HG02759 (cell line): ENCODE results near the gene SIN3A.
A peak's percentile ranks its signal among the peaks of the same experiment; 100 is the strongest.
"Not testable (repeated sequence)": the region's sequence is repeated elsewhere in the genome, so short reads cannot be mapped to it uniquely, and the experiment has no call there.

Experiments
- ATAC-seq: cut with Tn5 transposase; IDR thresholded peaks from one replicate; pipeline ENCODE4 v1.9.1; 2021; ENCODE audit warnings: mild to moderate bottlenecking, moderate library complexity; ENCODE audit not compliant: unreplicated experiment

The SIN3A gene

GRCh38 chr15:75339531-75340240, 111.8 kb downstream of the SIN3A start:
- no peak for ATAC-seq

GRCh38 chr15:75338661-75339240, 112.7 kb downstream of the SIN3A start:
- no peak for ATAC-seq

DNA sequence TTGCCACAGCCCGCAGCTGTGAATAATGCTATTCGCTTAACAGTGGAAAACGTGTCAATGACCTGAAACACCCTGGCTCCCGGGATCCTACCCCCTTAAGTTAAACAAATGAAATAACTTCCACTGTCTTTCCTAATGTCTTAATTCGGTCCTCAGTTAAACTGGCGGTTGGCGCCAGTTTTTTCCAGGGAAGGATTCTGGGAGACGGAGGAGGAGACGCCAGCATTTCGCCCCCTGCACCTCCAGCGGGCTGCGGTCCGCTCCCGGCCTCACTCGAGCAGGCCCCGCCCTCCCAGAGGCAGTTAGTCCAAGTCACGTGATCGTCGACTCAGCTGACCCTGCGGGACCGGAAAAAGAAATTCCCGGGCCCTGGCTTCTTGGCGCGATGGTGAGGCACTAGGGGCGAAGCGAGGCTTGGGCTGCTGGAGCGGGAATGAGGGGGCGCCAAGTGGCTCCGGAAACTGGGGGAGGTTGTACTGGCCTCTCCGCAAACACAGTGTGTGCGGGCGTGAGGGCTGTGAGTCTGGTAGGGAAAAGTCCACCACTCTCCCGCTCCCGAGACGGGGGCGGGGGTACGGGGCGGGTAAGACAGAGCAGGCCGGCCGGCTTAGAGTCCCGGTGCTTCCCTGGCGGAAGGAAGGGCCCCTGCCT, 115.7 kb downstream of the SIN3A start, which contains the start of gene COMMD4:
Gene COMMD4, plus strand, starts transcription at position 359 of the 651 bp plus-strand sequence. Its CDS starts 27 bp downstream, at position 386.
- ATAC-seq, result peak; percentile 86

GRCh38 chr15:75335313-75335704, 116.2 kb downstream of the SIN3A start:
- ATAC-seq, result no peak

DNA sequence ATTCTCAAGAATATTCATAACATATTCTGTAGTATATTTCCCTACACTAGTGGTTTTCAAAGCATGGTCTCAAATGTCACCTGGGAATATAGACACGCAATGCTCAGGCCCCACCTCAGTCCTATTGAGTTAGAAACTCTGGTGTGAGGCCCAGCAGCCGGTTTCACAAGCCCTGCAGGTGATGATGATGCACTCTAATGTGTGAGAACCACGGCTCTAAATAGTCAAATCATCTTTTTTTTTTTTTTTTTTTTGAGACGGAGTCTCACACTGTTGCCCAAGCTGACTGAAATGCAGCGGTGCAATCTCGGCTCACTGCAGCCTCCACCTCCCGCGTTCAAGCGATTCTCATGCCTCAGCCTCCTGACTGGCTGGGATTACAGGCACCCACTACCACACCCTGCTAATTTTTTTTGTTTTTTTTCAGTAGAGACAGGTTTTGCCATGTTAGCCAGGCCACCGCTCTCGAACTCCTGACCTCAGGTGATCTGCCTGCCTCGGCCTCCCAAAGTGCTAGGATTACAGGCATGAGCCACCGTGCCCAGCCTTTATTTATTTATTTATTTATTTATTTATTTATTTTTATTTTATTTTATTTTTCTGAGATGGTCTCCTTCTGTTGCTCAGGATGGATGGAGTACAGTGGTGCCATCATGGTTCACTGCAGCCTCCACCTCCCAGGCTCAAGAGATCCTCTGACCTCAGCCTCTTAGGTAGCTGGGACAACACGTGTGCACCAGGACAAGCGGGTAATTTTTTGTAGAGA, 117.7 kb downstream of the SIN3A start:
- ATAC-seq, result not testable (repeated sequence)

DNA sequence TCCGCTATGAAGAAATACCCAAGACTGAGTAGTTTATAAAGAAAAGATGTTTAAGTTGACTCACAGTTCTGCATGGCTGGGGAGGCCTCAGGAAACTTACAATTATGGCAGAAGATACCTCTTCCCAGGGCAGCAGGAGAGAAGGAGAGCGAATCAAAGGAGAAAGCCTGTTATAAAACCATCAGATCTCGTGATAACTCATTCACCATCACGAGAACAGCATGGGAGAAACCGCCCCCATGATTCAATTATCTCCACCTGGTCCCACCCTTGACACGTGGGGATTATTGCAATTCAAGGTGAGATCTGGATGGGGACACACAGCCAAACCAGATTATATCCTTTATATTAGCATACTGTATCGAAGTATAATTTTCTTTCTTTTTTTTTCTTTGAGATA, 119.4 kb downstream of the SIN3A start:
- not testable (repeated sequence) for ATAC-seq

- ATAC-seq, result no peak
These were observed 121.9 kb downstream of the SIN3A start for GRCh38 chr15:75329571-75329970.

DNA sequence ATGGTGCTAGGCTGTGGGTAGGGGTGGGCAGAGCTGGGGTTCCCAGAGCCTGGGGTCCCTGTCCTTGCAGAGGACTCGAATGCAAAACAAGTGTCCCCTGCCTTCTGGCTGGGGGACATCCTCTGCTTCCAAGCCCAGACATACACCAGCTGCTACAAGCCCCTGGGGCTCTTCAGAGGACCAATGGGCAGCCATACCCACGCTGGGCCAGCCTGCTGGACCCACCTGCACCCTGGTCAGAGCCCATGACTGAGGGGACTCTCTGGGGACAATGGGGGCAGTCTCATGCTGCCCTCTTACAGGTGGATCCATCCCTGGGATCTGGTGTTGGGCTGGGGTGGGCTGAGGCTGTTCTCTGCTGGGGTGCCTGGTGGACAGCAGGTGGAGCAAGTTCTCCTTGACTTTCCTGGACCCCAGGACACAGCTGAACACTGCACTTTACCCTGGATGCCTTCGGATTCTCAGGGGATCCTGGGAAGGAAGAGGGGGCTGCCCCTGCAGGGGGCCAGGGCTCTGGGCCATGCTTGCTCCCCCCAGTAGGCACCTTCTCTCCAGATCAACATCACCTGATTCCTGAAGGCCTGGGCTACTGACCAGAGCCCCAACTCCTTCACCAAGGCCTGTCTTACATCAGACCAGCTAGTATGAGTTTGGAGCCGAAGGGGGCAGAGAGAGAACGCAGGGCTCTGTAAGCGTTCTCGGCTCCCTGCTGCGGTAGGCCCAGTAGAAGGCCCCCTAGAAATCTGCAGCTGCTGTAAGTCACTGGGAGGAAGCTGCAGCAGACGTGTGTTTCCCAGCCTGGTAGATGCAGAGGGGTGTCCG, 122.8 kb downstream of the SIN3A start:
- ATAC-seq, result no peak

- ATAC-seq, result no peak
These were observed 124.0 kb downstream of the SIN3A start for GRCh38 chr15:75327491-75327890.

DNA sequence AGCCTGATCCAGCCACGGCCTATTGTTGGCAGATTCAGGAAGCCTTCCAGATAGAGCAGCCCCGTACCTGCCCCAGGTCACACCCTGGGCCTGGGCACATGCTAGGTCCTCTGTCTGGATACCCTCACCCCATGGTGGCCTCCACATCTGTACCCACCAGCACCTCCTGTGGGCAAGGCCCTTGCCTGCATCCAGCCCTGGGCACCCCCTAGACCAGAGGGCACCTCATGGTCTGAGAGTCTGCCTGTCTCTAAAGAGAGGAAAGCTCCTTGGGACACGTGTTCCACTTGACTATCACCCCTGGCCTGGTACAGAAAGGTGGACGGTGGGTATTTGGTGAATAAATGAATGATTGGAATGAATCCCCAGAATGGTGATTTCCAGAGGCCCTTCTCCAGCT, 124.5 kb downstream of the SIN3A start:
- ATAC-seq, result no peak

- ATAC-seq, result no peak
These were observed 125.6 kb downstream of the SIN3A start for GRCh38 chr15:75325922-75326321.

DNA sequence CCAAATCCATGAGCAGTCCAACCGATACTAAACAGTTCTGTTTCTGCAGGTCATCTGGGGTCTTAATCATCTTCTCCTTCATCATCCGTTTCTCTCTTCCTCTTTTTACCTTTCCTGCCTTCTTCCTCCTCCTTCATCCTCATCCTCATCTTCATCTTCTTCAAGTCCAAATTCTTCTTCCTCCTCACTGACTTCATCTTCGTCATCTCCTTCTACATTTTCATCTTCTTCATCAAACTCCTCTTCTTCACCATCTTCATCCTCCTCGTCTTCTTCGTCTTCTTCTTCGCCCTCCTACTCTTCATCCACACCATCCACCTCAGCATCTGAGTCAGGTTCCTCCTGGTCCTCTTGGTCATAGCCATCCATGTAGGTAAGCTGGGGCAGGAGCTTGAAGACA, 129.8 kb downstream of the SIN3A start:
- ATAC-seq, result no peak
